Chondrocyte (in vitro differentiated cells): ENCODE results near the gene RHEB. TPM values are rescaled to one million over a fixed set of nuclear protein-coding genes. Genes with fewer than 3 reads are reported as not detected.

Experiments used
- DNase-seq: peaks from one replicate; pipeline ENCODE4 v3.0.0; 2021; ENCODE audit warnings: mixed read lengths, low spot score
- H3K27ac Mint-ChIP-seq: one replicate; pipeline ENCODE4 v1.8.0; 2021; ENCODE audit warnings: mild to moderate bottlenecking, moderate library complexity, mixed read lengths; ENCODE audit not compliant: unreplicated experiment
- H3K27me3 Mint-ChIP-seq: 2 replicates; pipeline ENCODE4 v1.8.0; 2021; ENCODE audit warnings: low read depth, mixed read lengths
- H3K36me3 Mint-ChIP-seq: 2 replicates; pipeline ENCODE4 v1.8.0; 2021; ENCODE audit warnings: low read depth, mixed read lengths
- H3K4me1 Mint-ChIP-seq: 2 replicates; pipeline ENCODE4 v1.8.0; 2021; ENCODE audit warnings: low read depth, mild to moderate bottlenecking, mixed read lengths
- H3K4me3 Mint-ChIP-seq: one replicate; pipeline ENCODE4 v1.8.0; 2021; ENCODE audit warnings: mild to moderate bottlenecking, moderate library complexity, mixed read lengths; ENCODE audit not compliant: unreplicated experiment
- H3K9me3 Mint-ChIP-seq: 2 replicates; pipeline ENCODE4 v1.8.0; 2021; ENCODE audit warnings: low read depth, mixed read lengths
- CTCF ChIP-seq: fragments of 200-600 bp; sonication (generic); IDR thresholded peaks from 2 replicates; pipeline ENCODE4 v1.5.0; 2021; ENCODE audit warnings: antibody characterized with exemption, mild to moderate bottlenecking, moderate library complexity
- total RNA-seq: library from RNA; stranded (reverse); gene quantifications from 3 replicates; pipeline ENCODE4 v1.2.1, GENCODE V29; 2021

Gene RHEB
- total RNA-seq, 1 donor from 2014 or later: 126 TPM

- no peak overlapping the region for H3K27ac Mint-ChIP-seq
- no peak for TF ChIP-seq CTCF
- no peak overlapping the region for H3K4me3 Mint-ChIP-seq
- no peaks in the 10 kb centered on the region for H3K27me3 Mint-ChIP-seq
- peaks cover 12% of the 10 kb centered on the region for H3K4me1 Mint-ChIP-seq
- no peaks in the 10 kb centered on the region for H3K9me3 Mint-ChIP-seq
- no peaks in the 10 kb centered on the region for H3K36me3 Mint-ChIP-seq
- DNase-seq: no peak
Measured at GRCh38 chr7:151434549-151434948, 85.1 kb downstream of the RHEB start.

GRCh38 chr7:151433721-151434400 is 85.8 kb downstream of the RHEB start:
- Mint-ChIP-seq H3K27me3 (no peaks in the 10 kb centered on the region), H3K4me1 (peaks cover 18% of the 10 kb centered on the region), H3K36me3 (no peaks in the 10 kb centered on the region), H3K27ac (no peak overlapping the region), H3K4me3 (no peak overlapping the region), H3K9me3 (no peaks in the 10 kb centered on the region)
- no peak for TF ChIP-seq CTCF
- DNase-seq: no peak

- Mint-ChIP-seq H3K27ac (no peak overlapping the region), H3K9me3 (no peaks in the 10 kb centered on the region), H3K27me3 (no peaks in the 10 kb centered on the region), H3K4me1 (peaks cover 28% of the 10 kb centered on the region), H3K36me3 (no peaks in the 10 kb centered on the region), H3K4me3 (no peak overlapping the region)
- TF ChIP-seq CTCF: no peak
- no peak for DNase-seq
Measured at GRCh38 chr7:151432658-151433521, 86.8 kb downstream of the RHEB start.

GRCh38 chr7:151431768-151432311 is 87.9 kb downstream of the RHEB start:
- no peak for TF ChIP-seq CTCF
- no peak for DNase-seq

GRCh38 chr7:151431281-151431767 is 88.4 kb downstream of the RHEB start:
- no peak for DNase-seq
- H3K27me3 Mint-ChIP-seq: no peaks in the 10 kb centered on the region
- TF ChIP-seq CTCF: no peak
- H3K36me3 Mint-ChIP-seq: no peaks in the 10 kb centered on the region
- H3K4me1 Mint-ChIP-seq: peaks cover 32% of the 10 kb centered on the region
- H3K4me3 Mint-ChIP-seq: no peak overlapping the region
- no peaks in the 10 kb centered on the region for H3K9me3 Mint-ChIP-seq
- no peak overlapping the region for H3K27ac Mint-ChIP-seq

More at GRCh38 chr7:151431768-151432311, 87.9 kb downstream of the RHEB start:
- Mint-ChIP-seq H3K4me3 (no peak overlapping the region), H3K9me3 (no peaks in the 10 kb centered on the region), H3K27me3 (no peaks in the 10 kb centered on the region), H3K27ac (no peak overlapping the region), H3K4me1 (peaks cover 30% of the 10 kb centered on the region), H3K36me3 (no peaks in the 10 kb centered on the region)
